22Rv1 (cell line): ENCODE results near the gene FHAD1.

Source experiments
- CTCF ChIP-seq: fragments of 450-650 bp; IDR thresholded peaks from 2 replicates; pipeline ENCODE4 v1.5.1; 2017; ENCODE audit warnings: mild to moderate bottlenecking
- ZFX ChIP-seq: fragments of 450-650 bp; IDR thresholded peaks from 2 replicates; pipeline ENCODE4 v1.6.1; 2017; ENCODE audit warnings: antibody characterized with exemption, borderline replicate concordance

GRCh38 chr1:15343729-15344128 is 96.7 kb downstream of the FHAD1 start:
- TF ChIP-seq CTCF (no peak), ZFX (no peak)
